HG03558 (cell line): ENCODE measurements around the gene MOV10.
"Not testable (repeated sequence)": the region's sequence is repeated elsewhere in the genome, so short reads cannot be mapped to it uniquely, and the experiment has no call there.

Experiments
- ATAC-seq: cut with Tn5 transposase; IDR thresholded peaks from one replicate; pipeline ENCODE4 v1.9.1; 2021; ENCODE audit warnings: moderate number of reproducible peaks; ENCODE audit not compliant: unreplicated experiment; ENCODE audit errors: extremely low read depth

The MOV10 gene, protein sequence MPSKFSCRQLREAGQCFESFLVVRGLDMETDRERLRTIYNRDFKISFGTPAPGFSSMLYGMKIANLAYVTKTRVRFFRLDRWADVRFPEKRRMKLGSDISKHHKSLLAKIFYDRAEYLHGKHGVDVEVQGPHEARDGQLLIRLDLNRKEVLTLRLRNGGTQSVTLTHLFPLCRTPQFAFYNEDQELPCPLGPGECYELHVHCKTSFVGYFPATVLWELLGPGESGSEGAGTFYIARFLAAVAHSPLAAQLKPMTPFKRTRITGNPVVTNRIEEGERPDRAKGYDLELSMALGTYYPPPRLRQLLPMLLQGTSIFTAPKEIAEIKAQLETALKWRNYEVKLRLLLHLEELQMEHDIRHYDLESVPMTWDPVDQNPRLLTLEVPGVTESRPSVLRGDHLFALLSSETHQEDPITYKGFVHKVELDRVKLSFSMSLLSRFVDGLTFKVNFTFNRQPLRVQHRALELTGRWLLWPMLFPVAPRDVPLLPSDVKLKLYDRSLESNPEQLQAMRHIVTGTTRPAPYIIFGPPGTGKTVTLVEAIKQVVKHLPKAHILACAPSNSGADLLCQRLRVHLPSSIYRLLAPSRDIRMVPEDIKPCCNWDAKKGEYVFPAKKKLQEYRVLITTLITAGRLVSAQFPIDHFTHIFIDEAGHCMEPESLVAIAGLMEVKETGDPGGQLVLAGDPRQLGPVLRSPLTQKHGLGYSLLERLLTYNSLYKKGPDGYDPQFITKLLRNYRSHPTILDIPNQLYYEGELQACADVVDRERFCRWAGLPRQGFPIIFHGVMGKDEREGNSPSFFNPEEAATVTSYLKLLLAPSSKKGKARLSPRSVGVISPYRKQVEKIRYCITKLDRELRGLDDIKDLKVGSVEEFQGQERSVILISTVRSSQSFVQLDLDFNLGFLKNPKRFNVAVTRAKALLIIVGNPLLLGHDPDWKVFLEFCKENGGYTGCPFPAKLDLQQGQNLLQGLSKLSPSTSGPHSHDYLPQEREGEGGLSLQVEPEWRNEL

DNA sequence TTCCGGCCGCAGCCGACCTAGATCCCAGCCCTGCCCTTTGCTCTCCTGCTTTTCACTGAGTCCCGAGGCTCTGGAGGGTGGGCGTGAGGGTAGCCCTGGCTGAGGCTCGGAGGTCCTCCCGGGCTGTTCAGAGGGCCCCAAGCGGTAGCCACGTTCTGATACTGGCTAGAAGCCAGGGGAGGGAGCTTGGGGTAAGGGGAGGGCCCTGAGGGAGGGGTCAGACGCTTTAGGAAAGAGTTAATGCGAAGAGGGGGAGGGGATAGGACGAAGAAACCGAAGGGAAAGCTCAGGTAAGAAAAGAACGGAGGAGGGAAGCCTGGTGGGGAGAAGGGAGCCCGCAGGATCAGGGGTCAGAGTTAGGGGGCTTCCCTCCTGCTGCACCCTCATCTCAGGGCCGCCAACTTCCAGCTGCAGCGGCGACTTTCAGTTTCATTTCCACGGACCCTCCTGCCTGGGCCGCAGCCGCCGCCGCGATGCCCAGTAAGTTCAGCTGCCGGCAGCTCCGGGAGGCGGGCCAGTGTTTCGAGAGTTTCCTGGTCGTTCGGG is at the start of gene MOV10:
Gene MOV10 (plus strand): TSS at position 220 of the 546 bp plus-strand sequence. CDS start 254 bp downstream, at position 474.
- ATAC-seq, result no peak

GRCh38 chr1:112625696-112626095 is 48.8 kb upstream of the MOV10 start:
- ATAC-seq, result no peak

DNA sequence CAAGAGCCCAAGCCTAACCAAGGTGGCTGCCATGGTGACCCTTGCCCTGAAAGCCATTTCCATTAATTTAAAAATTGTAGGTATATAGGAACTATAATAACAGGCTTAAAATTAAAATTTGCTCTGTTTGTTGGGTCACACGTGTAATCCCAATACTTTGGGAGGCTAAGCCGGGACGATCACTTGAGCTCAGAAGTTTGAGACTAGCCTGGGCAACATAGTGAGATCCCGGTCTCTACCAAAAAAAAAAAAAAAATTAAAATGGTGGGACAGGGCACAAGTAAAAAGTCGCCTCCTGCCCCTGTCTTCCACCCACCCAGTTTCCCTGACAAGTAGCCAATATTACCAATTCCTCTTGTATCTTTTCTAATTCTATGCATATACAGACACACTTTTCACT is 48.3 kb upstream of the MOV10 start:
- no peak for ATAC-seq

DNA sequence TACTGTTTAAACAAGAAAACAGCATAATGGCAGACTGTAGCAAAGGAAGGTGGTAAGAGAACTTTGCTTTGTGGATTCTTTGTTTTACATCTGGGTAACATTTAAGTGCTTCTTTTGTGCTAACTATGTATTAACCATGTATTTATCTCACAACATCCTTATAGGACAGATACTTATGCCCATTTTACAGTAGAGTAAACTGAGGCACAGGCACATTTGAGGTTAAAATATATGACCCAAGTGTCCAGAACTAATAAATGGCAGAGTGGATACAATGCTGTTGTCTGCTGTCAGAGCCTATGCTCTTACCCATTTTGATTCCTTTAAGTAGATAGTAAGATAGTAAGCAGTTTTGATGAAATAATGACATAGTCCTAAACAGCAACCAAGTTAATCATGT is 47.6 kb upstream of the MOV10 start:
- no peak for ATAC-seq

DNA sequence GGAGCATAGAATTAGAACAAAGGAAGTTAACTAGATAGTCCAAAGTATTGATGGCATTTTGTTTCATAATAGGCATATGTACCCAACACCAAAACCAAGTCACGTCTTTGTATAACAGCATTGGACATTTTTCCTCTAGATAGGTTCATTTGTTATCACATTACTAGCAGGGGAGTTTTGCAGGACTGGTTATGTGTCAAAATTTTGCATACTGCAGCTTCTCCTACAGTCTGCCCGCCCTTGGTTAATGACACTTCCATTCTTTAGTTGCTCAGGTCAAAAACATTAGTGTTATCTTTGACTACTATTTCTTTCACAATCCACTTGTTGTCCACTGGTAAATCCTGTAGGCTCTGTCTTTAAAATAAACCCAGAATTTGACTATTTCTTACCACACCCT is 45.9 kb upstream of the MOV10 start:
- ATAC-seq, result no peak

GRCh38 chr1:112629256-112629655 is 45.2 kb upstream of the MOV10 start:
- no peak for ATAC-seq

GRCh38 chr1:112633628-112634027 is 40.8 kb upstream of the MOV10 start:
- ATAC-seq, result no peak

DNA sequence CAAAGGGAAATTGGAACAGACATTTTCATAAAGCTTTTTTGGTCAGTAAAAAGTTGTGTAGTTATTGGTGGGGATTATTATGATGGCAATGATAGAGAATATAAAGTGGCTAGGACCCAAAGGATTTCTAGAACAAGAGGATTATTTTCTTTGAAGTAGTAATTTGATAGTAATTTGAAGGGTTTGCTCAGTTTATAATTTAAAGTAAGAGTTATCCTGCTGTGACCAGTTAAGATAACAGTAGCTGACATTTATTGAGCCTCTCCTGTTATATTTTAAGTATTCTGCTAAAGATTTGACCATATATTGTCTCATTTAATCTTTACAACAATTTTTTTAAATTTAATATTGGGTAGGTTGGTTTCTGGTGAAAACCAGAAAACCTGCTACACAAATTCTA is 40.1 kb upstream of the MOV10 start:
- ATAC-seq, result no peak

DNA sequence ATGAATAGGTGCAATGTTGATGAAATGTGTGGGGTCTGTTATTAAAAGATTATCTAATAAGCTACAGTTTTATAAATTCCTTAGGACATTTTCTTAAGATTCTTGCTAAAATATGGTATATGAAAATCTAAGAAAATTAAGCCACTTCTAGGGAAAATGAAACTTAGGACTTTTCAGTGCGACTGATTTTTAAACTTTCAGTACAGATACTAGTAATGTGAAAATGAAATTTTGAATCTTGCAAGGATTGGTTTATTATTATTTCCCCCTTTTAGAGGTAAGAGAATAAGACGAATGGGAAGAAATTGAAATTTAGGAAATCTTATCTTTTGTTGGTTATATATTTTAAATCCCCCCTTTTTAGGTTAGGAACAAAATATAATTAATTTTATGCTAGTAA is 38.4 kb upstream of the MOV10 start:
- no peak for ATAC-seq

DNA sequence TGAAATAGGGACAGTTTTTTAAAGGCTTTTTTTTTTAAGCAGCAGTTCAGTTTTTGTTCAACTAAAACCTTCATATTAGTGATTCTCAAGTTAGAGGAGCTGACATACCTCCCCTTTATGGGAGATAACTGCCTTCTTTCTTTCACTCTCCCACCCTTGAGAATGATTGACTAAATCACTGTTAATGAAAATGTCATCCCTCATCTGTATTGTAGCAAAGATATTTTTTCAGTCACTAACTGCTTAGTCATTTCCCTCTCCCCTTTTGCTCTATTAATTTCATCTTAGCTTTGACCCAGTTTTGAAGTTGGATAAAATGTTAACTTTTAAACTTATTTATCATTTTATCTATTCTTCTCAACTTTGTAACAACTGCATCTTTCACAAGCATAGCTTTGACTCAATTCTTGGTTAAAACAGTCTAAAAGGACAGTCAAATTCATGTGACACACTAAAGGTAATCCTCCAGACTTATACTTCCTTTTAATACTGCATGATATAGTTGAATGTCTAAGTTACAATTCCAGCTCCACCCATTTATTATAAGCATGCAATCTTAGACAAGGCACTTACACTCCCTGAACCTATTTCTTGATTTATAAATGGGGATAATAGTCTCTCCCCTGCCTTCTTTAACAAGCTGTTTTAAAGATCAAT is 37.7 kb upstream of the MOV10 start:
- no peak for ATAC-seq

DNA sequence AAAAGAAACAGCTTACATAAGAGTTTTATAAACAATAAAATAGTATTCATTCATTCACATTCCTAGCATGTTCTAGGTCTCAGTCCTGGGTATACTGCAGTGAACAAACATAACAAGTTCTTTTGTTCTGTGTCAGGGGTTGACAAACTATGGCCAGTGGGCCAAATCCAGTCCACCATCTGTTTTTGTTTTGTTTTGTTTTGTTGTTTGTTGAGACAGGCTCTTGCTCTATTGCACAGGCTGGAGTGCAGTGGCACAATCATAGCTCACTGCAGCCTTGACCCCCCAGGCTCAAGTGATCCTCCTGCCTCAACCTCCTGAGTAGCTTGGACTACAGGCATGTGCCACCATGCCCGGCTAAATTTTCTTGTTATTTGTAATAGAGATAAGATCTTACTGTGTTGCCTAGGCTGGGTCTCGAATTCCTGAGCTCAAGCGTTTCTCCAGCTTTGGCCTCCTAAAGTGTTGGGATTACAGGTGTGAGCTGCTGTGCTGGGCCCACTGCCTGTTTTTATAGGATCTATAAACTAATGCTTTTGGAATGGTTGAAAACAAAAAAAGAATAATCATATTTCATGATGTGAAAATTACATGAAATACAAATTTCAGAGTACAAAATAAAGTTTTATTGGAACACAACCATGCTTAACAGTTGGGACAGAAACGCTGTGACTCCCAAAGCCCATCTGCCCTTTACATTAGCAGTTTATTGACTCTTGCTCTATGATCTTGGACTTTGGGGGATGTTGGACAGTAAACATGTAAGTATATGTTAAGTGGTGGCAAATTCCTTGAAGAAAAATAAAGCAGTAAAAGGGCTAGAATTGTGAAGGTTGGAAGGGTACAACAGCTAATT is 37.0 kb upstream of the MOV10 start:
- ATAC-seq, result no peak

GRCh38 chr1:112638110-112638428 is 36.4 kb upstream of the MOV10 start:
- ATAC-seq, result no peak

- ATAC-seq, result not testable (repeated sequence)
Observed at GRCh38 chr1:112640437-112640836, 34.0 kb upstream of the MOV10 start.

DNA sequence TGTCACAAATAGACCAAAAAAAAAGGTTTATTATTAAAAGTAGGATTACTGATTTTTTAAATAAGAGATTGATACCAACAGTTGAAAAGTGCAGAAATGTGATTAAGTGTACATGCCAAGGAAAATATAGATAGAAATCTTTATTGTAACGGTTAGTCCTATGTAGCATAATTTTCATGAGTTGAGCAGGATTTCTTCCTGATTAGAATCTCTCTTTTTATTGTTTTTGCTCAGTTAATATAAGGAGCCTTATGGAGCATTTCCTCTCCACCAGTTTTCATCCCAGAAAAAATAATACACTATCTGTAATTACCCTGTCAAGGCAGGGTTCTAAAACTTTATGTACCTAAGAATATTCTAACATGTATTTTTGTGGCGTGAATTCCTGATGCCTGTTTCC is 31.4 kb upstream of the MOV10 start:
- ATAC-seq, result no peak

DNA sequence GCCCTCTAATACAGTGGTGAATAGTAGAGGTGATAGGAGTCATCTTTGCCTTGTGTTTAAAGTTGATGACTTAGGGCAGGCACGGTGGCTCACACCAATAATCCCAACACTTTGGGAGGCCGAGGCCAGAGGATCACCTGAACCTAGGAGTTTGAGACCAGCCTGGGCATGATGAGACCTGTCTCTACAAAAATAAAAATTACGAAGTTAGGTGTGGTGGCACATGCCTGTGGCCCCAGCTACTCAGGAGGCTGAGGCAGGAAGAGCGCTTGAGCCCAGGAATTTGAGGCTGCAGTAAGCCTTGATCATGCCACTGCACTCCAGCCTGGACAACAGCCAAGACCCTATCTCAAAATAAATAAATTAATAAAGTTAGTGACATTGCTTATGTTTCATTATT is 28.2 kb upstream of the MOV10 start:
- no peak for ATAC-seq

- no peak for ATAC-seq
Observed at GRCh38 chr1:112651205-112651604, 23.3 kb upstream of the MOV10 start.

GRCh38 chr1:112665857-112666256 is 8.6 kb upstream of the MOV10 start:
- no peak for ATAC-seq

DNA sequence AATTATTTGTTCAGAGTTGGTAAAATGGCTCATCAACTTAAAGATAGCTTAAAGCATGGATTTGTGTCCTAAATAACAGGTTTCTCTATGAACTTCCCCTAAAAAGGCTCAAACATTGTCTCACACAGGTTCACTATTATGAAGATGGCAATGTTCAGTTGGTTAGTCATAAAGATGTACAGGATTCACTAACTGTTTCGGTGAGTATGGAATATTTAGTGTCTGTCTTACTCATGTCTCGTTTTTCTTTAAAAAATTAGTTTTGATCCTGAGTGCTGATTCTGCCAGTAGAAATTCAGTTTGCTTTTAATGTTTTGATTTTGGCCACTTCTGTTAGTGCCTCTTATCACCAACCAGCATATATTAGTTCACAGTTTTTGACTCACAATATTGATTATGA is 7.5 kb upstream of the MOV10 start:
- no peak for ATAC-seq

GRCh38 chr1:112672009-112672408 is 2.5 kb upstream of the MOV10 start:
- no peak for ATAC-seq

DNA sequence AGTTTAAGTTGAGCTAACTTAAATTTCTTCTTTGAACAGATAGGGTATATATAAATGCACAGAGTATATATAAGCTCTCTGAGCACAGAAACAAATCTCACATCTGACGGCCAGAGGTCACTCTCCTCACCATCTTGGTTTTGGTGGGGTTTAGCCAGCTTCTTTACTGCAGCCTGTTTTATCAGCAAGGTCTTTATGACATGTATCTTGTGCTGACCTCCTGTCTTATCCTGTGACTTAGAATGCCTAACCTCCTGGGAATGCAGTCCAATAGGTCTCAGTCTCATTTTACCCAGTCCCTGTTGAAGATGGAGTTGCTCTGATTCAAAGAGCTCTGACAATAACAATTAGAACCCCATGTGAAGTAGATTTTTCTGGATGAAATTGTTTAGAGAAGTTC is 1.6 kb upstream of the MOV10 start:
- ATAC-seq, result no peak
